Kidney epithelial cell (primary cell): ENCODE data around the gene CAMK2B. TPM values are rescaled to one million over a fixed set of nuclear protein-coding genes. Genes with fewer than 3 reads are reported as not detected.

Experiments used
- DNase-seq: peaks from one replicate; pipeline ENCODE4 v3.0.0-alpha.2; 2010; ENCODE audit warnings: low read depth
- H3K27me3 ChIP-seq: 2 replicates; pipeline ENCODE4 v1.6.0; 2011; ENCODE audit warnings: low read length; ENCODE audit not compliant: control insufficient read depth, insufficient read depth
- H3K36me3 ChIP-seq: 2 replicates; pipeline ENCODE4 v1.5.1; 2011; ENCODE audit warnings: low read length; ENCODE audit not compliant: control insufficient read depth, insufficient read depth
- H3K4me3 ChIP-seq: 2 replicates; pipeline ENCODE4 v1.5.1; 2011; ENCODE audit warnings: low read depth, mild to moderate bottlenecking, control low read depth, low read length
- CTCF ChIP-seq: IDR thresholded peaks from 2 replicates; pipeline ENCODE4 v1.5.1; 2011; ENCODE audit warnings: mild to moderate bottlenecking, moderate library complexity, low read length, control low read depth, inconsistent platforms; ENCODE audit not compliant: insufficient read depth, poor library complexity, severe bottlenecking
- total RNA-seq: library from RNA; depleted of rRNA; stranded (reverse); fragments of >200 nt; gene quantifications from 2 replicates; pipeline ENCODE4 v1.2.3, GENCODE V29; 2015

The CAMK2B gene
- total RNA-seq, 1 donor from 2014 or later, result not detected

GRCh38 chr7:44213206-44213876 is 112.1 kb downstream of the CAMK2B start:
- Histone ChIP-seq H3K36me3 (peaks cover 2% of the 10 kb centered on the region), H3K27me3 (no peaks in the 10 kb centered on the region), H3K4me3 (no peak overlapping the region)
- no peak for TF ChIP-seq CTCF
- DNase-seq, result no peak

GRCh38 chr7:44212581-44213184 is 112.7 kb downstream of the CAMK2B start:
- peaks cover 2% of the 10 kb centered on the region for H3K36me3 ChIP-seq
- no peak for DNase-seq

GRCh38 chr7:44212018-44212417 is 113.4 kb downstream of the CAMK2B start:
- H3K36me3 ChIP-seq, result peaks cover 2% of the 10 kb centered on the region
- no peak for TF ChIP-seq CTCF
- no peaks in the 10 kb centered on the region for H3K27me3 ChIP-seq
- DNase-seq, result no peak
- H3K4me3 ChIP-seq, result no peak overlapping the region

More at GRCh38 chr7:44212581-44213184, 112.7 kb downstream of the CAMK2B start:
- H3K4me3 ChIP-seq, result no peak overlapping the region
- TF ChIP-seq CTCF, result no peak
- H3K27me3 ChIP-seq, result no peaks in the 10 kb centered on the region

GRCh38 chr7:44211126-44211675 is 114.2 kb downstream of the CAMK2B start:
- TF ChIP-seq CTCF, result no peak
- no peak for DNase-seq
- H3K4me3 ChIP-seq, result no peak overlapping the region

DNA sequence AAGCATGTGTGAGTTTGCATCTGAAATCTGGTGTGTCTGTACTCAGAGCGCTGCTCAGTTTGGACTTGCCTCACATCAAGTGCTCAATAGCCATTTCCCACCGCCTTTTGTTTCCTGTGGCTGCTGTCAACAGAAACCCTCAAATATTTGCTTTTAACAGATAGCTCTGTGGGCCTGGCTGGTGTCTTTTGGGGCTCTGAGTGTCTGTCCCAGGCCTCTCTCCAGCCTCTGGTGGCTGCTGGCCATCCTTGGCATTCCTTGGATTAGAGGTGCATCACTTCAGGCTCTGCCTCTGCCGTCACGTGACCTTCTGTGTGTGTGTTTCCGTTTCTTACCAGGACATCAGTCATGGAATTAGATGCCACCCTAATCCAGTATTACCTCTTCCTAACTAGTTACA is 115.3 kb downstream of the CAMK2B start:
- Histone ChIP-seq H3K27me3 (no peaks in the 10 kb centered on the region), H3K36me3 (peaks cover 5% of the 10 kb centered on the region), H3K4me3 (no peak overlapping the region)
- no peak for DNase-seq
- no peak for TF ChIP-seq CTCF

More at GRCh38 chr7:44211126-44211675, 114.2 kb downstream of the CAMK2B start:
- H3K27me3 ChIP-seq, result no peaks in the 10 kb centered on the region
- peaks cover 2% of the 10 kb centered on the region for H3K36me3 ChIP-seq
